ENCODE data around the gene MAP6D1.

MAP6D1 gene

GRCh38 chr3:183790700-183791099 lies 34.7 kb downstream of the MAP6D1 start:
- TF ChIP-seq ZBTB7A (IDR thresholded peaks at IDR 0.05; ENCODE audit: low read depth), result no peak
- TF ChIP-seq EGR1 (IDR thresholded peaks at IDR 0.05), result no peak

GRCh38 chr3:183789826-183790225 lies 35.6 kb downstream of the MAP6D1 start:
- TF ChIP-seq, protein P1, sequence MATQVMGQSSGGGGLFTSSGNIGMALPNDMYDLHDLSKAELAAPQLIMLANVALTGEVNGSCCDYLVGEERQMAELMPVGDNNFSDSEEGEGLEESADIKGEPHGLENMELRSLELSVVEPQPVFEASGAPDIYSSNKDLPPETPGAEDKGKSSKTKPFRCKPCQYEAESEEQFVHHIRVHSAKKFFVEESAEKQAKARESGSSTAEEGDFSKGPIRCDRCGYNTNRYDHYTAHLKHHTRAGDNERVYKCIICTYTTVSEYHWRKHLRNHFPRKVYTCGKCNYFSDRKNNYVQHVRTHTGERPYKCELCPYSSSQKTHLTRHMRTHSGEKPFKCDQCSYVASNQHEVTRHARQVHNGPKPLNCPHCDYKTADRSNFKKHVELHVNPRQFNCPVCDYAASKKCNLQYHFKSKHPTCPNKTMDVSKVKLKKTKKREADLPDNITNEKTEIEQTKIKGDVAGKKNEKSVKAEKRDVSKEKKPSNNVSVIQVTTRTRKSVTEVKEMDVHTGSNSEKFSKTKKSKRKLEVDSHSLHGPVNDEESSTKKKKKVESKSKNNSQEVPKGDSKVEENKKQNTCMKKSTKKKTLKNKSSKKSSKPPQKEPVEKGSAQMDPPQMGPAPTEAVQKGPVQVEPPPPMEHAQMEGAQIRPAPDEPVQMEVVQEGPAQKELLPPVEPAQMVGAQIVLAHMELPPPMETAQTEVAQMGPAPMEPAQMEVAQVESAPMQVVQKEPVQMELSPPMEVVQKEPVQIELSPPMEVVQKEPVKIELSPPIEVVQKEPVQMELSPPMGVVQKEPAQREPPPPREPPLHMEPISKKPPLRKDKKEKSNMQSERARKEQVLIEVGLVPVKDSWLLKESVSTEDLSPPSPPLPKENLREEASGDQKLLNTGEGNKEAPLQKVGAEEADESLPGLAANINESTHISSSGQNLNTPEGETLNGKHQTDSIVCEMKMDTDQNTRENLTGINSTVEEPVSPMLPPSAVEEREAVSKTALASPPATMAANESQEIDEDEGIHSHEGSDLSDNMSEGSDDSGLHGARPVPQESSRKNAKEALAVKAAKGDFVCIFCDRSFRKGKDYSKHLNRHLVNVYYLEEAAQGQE (IDR thresholded peaks at IDR 0.05; ENCODE audit: low read depth), result no peak
- no peak for TF ChIP-seq ZBTB7A (IDR thresholded peaks at IDR 0.05; ENCODE audit: low read depth)
- TF ChIP-seq NFIC (IDR thresholded peaks at IDR 0.05), result no peak
- TF ChIP-seq EGR1 (IDR thresholded peaks at IDR 0.05), result no peak
- TF ChIP-seq FOXM1 (IDR thresholded peaks at IDR 0.05; ENCODE audit: borderline replicate concordance, low read depth), result no peak
- no peak for TF ChIP-seq YY1 (IDR thresholded peaks at IDR 0.05; ENCODE audit: low read depth)
- no peak for TF ChIP-seq RAD21 (IDR thresholded peaks at IDR 0.05; ENCODE audit: low read depth)
- TF ChIP-seq EP300 (IDR thresholded peaks at IDR 0.05; ENCODE audit: borderline replicate concordance), result no peak
- no peak for TF ChIP-seq MAX (IDR thresholded peaks at IDR 0.05)
- TF ChIP-seq CREB1 (IDR thresholded peaks at IDR 0.05; ENCODE audit: low read depth), result no peak
- TF ChIP-seq CEBPB (IDR thresholded peaks at IDR 0.05), result no peak
- no peak for TF ChIP-seq TEAD4 (IDR thresholded peaks at IDR 0.05)
- TF ChIP-seq USF1 (IDR thresholded peaks at IDR 0.05), result no peak
- TF ChIP-seq TAF1 (IDR thresholded peaks at IDR 0.05; ENCODE audit: low read depth), result no peak

DNA sequence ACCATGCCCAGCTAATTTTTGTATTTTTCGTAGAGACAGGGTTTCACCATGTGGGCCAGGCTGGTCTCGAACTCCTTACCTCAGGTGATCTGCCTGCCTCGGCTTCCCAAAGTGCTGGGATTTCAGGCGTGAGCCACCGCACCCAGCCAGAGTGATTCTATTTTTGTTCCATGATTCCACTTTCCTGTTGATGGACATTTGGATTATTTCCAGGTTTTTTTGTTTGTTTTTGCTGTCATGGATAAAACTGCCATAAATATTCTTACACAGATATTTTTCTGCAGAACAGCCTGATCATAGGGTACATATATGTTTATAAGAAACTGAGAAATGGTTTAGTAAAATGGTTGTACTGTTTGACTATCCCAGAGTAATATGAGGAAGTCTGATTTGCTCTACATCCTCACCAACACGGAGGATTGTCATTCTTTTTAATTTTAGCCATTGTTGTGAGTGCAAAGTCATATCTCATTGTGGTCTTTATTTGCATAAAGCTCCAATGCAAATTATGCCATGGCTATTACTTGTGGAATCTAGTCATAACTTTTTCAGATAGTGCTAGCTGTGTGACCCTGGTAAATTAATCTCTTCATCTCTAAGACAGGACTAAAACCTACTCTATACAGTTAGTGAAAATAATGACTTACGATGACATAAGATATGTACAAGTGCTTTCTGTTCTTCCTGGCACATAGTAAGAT lies 42.7 kb downstream of the MAP6D1 start:
- no peak for TF ChIP-seq CEBPB (IDR thresholded peaks at IDR 0.05)
- no peak for TF ChIP-seq USF1 (IDR thresholded peaks at IDR 0.05)
- no peak for TF ChIP-seq FOXM1 (IDR thresholded peaks at IDR 0.05; ENCODE audit: borderline replicate concordance, low read depth)
- TF ChIP-seq MAX (IDR thresholded peaks at IDR 0.05), result no peak
- TF ChIP-seq EP300 (IDR thresholded peaks at IDR 0.05; ENCODE audit: borderline replicate concordance), result no peak
- TF ChIP-seq NFIC (IDR thresholded peaks at IDR 0.05), result no peak
- TF ChIP-seq TAF1 (IDR thresholded peaks at IDR 0.05; ENCODE audit: low read depth), result no peak
- TF ChIP-seq ZBTB7A (IDR thresholded peaks at IDR 0.05; ENCODE audit: low read depth), result no peak

DNA sequence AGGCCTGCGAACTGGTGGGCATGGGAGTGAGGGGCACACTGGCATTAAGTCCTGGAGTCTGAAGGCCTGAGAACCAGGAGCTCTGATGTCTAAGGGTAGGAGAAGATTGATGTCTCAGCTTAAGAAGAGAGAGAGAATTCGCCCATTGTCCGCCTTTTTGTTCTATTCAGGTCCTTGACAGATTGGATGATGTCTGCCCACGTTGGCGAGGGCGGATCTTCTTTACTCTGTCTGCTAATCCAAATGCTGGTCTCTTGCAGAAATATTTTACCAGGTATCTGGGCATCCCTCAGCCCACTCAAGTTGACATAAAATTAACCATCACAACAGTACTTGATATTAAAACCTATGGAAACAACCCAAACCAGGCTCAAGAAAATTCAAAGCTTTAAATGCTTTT lies 44.1 kb downstream of the MAP6D1 start:
- no peak for TF ChIP-seq FOXM1 (IDR thresholded peaks at IDR 0.05; ENCODE audit: borderline replicate concordance, low read depth)
- TF ChIP-seq TCF12 (IDR thresholded peaks at IDR 0.05; ENCODE audit: low read depth), result no peak
- no peak for TF ChIP-seq MAX (IDR thresholded peaks at IDR 0.05)
- TF ChIP-seq USF1 (IDR thresholded peaks at IDR 0.05), result no peak
- no peak for TF ChIP-seq EGR1 (IDR thresholded peaks at IDR 0.05)
- no peak for TF ChIP-seq CREB1 (IDR thresholded peaks at IDR 0.05; ENCODE audit: low read depth)
- TF ChIP-seq ZBTB7A (IDR thresholded peaks at IDR 0.05; ENCODE audit: low read depth), result no peak
- TF ChIP-seq TEAD4 (IDR thresholded peaks at IDR 0.05), result no peak
- no peak for TF ChIP-seq RAD21 (IDR thresholded peaks at IDR 0.05; ENCODE audit: low read depth)
- TF ChIP-seq TAF1 (IDR thresholded peaks at IDR 0.05; ENCODE audit: low read depth), result no peak

DNA sequence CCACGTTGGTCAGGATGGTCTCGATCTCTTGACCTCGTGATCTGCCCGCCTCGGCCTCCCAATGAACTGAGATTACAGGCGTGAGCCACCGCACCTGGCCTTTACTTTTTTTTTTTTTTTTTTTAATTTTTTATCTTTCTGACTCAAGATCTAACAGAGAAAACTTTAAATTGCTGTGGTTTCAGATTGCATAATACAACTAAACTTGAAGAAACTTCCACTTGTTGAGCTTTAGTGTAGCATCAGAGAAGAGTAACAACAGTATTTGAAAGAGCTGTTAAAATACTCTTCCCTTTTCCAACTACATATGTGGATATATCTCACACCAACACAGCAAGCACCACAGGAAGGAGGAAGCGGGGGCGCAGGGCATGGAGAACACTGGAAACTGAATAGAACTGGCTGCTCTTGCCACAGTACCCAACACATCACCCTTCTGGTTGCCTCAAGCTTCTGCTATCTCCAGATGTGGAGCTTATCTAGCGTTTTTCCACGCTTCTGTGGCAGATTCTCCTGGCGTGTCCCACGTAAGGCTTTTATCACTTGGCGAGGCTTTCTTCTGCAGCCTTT lies 45.4 kb downstream of the MAP6D1 start:
- TF ChIP-seq CEBPB (IDR thresholded peaks at IDR 0.05), result no peak
- no peak for TF ChIP-seq YY1 (IDR thresholded peaks at IDR 0.05; ENCODE audit: low read depth)
- no peak for TF ChIP-seq EP300 (IDR thresholded peaks at IDR 0.05; ENCODE audit: borderline replicate concordance)
- TF ChIP-seq, protein P1 (IDR thresholded peaks at IDR 0.05; ENCODE audit: low read depth), result no peak
- no peak for TF ChIP-seq ZBTB7A (IDR thresholded peaks at IDR 0.05; ENCODE audit: low read depth)
- no peak for TF ChIP-seq CREB1 (IDR thresholded peaks at IDR 0.05; ENCODE audit: low read depth)
- no peak for TF ChIP-seq FOXM1 (IDR thresholded peaks at IDR 0.05; ENCODE audit: borderline replicate concordance, low read depth)
- no peak for TF ChIP-seq EGR1 (IDR thresholded peaks at IDR 0.05)
- no peak for TF ChIP-seq TAF1 (IDR thresholded peaks at IDR 0.05; ENCODE audit: low read depth)
- no peak for TF ChIP-seq MAX (IDR thresholded peaks at IDR 0.05)
